ENCODE data around the gene NETO2. TPM values are rescaled to one million over a fixed set of nuclear protein-coding genes. Genes with fewer than 3 reads are reported as not detected.

NETO2 gene
- total RNA-seq, 6 donors from 2014 or later = 1.0 to 13.7 (median 7.2) TPM

DNA sequence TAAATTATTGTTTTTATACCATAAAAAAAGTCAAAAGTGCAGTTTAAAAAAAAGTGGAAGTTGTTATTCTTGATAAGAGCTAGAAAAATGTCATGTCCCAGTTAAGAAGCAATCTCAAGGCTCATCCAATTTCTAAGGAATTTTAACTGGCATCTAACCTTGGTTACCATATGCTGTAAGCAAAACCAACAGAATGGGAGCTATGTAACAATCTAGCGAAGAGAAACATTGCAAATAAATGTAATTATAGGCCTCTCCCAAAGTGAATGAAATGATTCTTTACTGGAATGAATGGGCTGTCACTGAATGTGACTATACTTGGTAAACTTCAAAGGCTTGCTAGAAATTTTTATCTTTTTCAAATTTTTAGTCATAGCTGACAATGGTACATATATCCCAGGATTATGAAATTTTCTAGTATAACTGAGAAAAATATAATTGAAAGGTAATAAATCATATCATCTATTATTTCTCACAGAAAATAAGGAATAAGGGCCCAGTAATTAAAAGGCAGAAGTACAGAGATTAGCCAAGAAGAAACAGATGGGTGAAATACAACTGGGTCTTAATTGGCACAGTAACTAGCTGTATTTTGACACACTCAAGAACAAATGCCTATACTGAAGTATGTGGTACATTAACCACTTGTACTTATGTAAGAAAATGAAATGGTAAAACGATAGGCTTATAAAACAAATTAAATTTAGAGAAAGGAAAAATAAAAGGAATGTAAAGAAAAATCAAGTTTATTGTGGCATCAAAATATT is 61.5 kb downstream of the NETO2 start:
- no peak overlapping the region for H3K27ac ChIP-seq
- H3K27me3 ChIP-seq = no peaks in the 10 kb centered on the region
- H3K9me3 ChIP-seq = no peaks in the 10 kb centered on the region
- H3K4me1 ChIP-seq = no peaks in the 10 kb centered on the region
- ATAC-seq (ENCODE audit: low FRiP score in 2 of 2) (no peak), DNase-seq (no peak)
- H3K36me3 ChIP-seq = no peaks in the 10 kb centered on the region
- TF ChIP-seq, protein P1, sequence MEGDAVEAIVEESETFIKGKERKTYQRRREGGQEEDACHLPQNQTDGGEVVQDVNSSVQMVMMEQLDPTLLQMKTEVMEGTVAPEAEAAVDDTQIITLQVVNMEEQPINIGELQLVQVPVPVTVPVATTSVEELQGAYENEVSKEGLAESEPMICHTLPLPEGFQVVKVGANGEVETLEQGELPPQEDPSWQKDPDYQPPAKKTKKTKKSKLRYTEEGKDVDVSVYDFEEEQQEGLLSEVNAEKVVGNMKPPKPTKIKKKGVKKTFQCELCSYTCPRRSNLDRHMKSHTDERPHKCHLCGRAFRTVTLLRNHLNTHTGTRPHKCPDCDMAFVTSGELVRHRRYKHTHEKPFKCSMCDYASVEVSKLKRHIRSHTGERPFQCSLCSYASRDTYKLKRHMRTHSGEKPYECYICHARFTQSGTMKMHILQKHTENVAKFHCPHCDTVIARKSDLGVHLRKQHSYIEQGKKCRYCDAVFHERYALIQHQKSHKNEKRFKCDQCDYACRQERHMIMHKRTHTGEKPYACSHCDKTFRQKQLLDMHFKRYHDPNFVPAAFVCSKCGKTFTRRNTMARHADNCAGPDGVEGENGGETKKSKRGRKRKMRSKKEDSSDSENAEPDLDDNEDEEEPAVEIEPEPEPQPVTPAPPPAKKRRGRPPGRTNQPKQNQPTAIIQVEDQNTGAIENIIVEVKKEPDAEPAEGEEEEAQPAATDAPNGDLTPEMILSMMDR (IDR thresholded peaks at IDR 0.05) = no peak
- TF ChIP-seq POLR2A (IDR thresholded peaks at IDR 0.05) (no peak), POLR2AphosphoS5 (IDR thresholded peaks at IDR 0.05) (no peak), EP300 (IDR thresholded peaks at IDR 0.05) (no peak)
- H3K4me3 ChIP-seq = no peak overlapping the region
- WGBS, 2 donors = 90 to 94% methylated on average over 2 of the region's 2 CpGs

DNA sequence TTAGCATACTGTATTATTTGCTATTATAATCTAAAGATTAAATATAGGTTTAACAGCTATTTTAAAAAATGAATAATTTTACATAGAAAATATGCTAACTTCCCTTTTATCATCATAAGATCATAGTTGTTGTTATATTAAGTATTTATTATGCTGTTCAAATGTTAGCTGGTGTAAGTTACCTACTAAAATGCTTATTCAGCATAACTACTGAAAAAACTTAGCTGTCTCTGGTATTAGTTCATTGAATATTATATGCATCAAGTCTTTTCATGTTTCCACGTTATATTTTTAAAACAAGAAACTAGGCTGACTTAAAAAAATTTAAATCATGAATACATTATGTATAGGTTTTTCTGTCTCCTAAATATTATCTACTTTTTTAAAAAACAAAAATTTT is 62.6 kb downstream of the NETO2 start:
- H3K27ac ChIP-seq = no peak overlapping the region
- ATAC-seq (ENCODE audit: low FRiP score in 2 of 2) (no peak), DNase-seq (no peak)
- H3K36me3 ChIP-seq = no peaks in the 10 kb centered on the region
- no peaks in the 10 kb centered on the region for H3K4me1 ChIP-seq
- no peaks in the 10 kb centered on the region for H3K9me3 ChIP-seq
- no peak overlapping the region for H3K4me3 ChIP-seq
- 87 to 94% methylated on average over 1 of the region's 1 CpG for WGBS, 2 donors
- TF ChIP-seq EP300 (IDR thresholded peaks at IDR 0.05) = no peak
- no peak for TF ChIP-seq POLR2A (IDR thresholded peaks at IDR 0.05)
- no peak for TF ChIP-seq POLR2AphosphoS5 (IDR thresholded peaks at IDR 0.05)
- TF ChIP-seq, protein P1 (IDR thresholded peaks at IDR 0.05) = no peak
- H3K27me3 ChIP-seq = no peaks in the 10 kb centered on the region

DNA sequence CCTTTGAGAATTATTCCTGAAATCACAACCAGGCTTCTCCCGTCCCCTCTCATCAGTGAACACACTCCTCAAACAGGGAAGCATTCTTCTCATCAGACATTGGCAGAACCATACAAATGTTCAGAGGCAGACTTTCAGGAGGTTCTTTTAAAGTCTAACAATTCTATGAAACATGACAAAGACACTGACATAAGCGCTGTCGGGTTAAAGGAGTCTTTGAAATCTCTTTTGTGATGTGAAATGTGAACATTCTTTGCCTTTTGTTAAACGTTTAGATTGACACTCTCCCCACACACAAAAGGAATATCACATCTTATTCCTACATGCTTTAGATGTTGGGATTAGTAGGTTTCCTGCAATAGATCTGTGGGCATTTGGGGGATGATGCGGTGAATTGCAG is 63.9 kb downstream of the NETO2 start:
- H3K4me1 ChIP-seq = no peaks in the 10 kb centered on the region
- no peaks in the 10 kb centered on the region for H3K27me3 ChIP-seq
- no peak overlapping the region for H3K27ac ChIP-seq
- H3K9me3 ChIP-seq = no peaks in the 10 kb centered on the region
- TF ChIP-seq, protein P1 (IDR thresholded peaks at IDR 0.05) = no peak
- no peak for TF ChIP-seq POLR2A (IDR thresholded peaks at IDR 0.05)
- TF ChIP-seq EP300 (IDR thresholded peaks at IDR 0.05) = no peak
- no peak for TF ChIP-seq POLR2AphosphoS5 (IDR thresholded peaks at IDR 0.05)
- no peaks in the 10 kb centered on the region for H3K36me3 ChIP-seq
- no peak for DNase-seq
- WGBS, 2 donors = 79% methylated on average over 5 of the region's 5 CpGs
- ATAC-seq (ENCODE audit: low FRiP score in 2 of 2) = no peak
- no peak overlapping the region for H3K4me3 ChIP-seq

DNA sequence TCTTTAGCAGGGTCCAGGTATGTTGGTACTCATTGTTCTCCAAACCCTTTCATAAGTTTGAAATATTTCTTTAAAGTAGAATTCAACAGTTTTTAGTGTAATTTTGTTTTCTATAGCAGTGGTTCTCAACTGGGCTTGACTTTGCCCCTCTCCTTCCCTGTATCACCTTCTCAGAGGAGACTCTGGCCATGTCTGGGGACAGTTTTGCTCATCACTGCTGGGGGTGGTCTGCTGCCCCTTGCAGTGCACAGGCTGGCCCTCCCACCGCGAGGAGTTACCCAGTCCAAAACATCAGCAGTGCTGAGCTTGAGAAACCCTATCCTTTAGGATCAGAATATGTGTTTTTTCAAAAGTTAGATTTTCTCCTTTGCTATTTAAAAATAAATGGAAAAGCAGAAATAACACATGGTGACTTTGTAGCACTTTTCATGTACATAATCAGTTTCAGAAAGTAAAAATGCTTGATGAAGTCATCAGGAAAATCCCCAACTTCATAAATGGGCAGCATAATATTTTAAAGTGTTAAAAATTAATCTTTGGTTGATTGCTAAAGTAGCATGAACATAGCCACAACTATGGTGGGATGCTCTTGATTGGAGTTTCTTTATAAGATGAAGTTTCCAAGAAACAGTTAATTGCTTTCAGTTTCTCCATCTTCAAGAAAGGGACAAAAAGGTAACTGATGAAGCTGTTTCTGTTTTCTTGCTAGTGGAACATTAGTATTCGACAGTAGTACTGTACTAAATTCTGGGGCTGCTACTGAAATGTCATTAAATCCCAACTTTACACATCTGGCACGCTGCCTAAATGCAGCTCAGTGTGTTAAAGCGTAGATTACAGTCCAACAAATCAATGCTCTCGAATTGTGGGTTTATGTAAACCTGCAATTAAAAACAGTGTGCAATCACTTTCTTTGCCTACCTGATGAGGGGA is 70.3 kb downstream of the NETO2 start:
- ATAC-seq (ENCODE audit: low FRiP score in 2 of 2) = no peak
- WGBS, 2 donors = 81 to 83% methylated on average over 6 of the region's 6 CpGs

More for the DNA sequence above, 70.3 kb downstream of the NETO2 start:
- H3K4me3 ChIP-seq = no peak overlapping the region
- H3K4me1 ChIP-seq = no peaks in the 10 kb centered on the region
- DNase-seq = no peak
- no peak overlapping the region for H3K27ac ChIP-seq
- no peaks in the 10 kb centered on the region for H3K9me3 ChIP-seq
- no peak for TF ChIP-seq EP300 (IDR thresholded peaks at IDR 0.05)
- TF ChIP-seq, protein P1 (IDR thresholded peaks at IDR 0.05) = no peak
- TF ChIP-seq POLR2AphosphoS5 (IDR thresholded peaks at IDR 0.05) = no peak
- no peak for TF ChIP-seq POLR2A (IDR thresholded peaks at IDR 0.05)
- H3K27me3 ChIP-seq = no peaks in the 10 kb centered on the region
- H3K36me3 ChIP-seq = no peaks in the 10 kb centered on the region

Measured in upper lobe of left lung (tissue), 6 donors.